GM19372 (cell line): ENCODE measurements around the gene UGT2B17.

ENCODE experiments used
- ATAC-seq: cut with Tn5 transposase; IDR thresholded peaks from one replicate; pipeline ENCODE4 v1.9.1; 2021; ENCODE audit warnings: mild to moderate bottlenecking, low read depth, moderate library complexity; ENCODE audit not compliant: unreplicated experiment

The UGT2B17 gene

GRCh38 chr4:68490826-68491457 is 85.2 kb downstream of the UGT2B17 start:
- ATAC-seq, result no peak

GRCh38 chr4:68489338-68489737 is 86.8 kb downstream of the UGT2B17 start:
- no peak for ATAC-seq
